Tibial nerve (tissue), 4 donors: Measurements from ENCODE around the gene AAK1.

Source experiments
- EP300 ChIP-seq, 2 donors: sonication (generic); formaldehyde crosslinking; IDR thresholded peaks; one replicate each; pipeline ENCODE4 v1.6.1; 2017; ENCODE audit warnings: antibody characterized with exemption in 2 of 2, mild to moderate bottlenecking in 1 of 2
- POLR2A ChIP-seq, 2 donors: fragments of 450-650 bp; IDR thresholded peaks; one replicate each; pipeline ENCODE4 v1.6.1; 2017; ENCODE audit warnings: antibody characterized with exemption in 2 of 2, mild to moderate bottlenecking in 2 of 2, moderate library complexity in 2 of 2
- TF ChIP-seq, protein P1 (sequence below), 5 experiments: fragments of 200-600 bp in 3 of 5; fragments of 450-650 bp in 2 of 5; sonication (generic) in 3 of 5; IDR thresholded peaks; one replicate each; pipeline ENCODE4 v1.5.1; 2016 to 2019; ENCODE audit warnings: antibody characterized with exemption in 5 of 5, mild to moderate bottlenecking in 3 of 5, moderate library complexity in 2 of 5

DNA sequence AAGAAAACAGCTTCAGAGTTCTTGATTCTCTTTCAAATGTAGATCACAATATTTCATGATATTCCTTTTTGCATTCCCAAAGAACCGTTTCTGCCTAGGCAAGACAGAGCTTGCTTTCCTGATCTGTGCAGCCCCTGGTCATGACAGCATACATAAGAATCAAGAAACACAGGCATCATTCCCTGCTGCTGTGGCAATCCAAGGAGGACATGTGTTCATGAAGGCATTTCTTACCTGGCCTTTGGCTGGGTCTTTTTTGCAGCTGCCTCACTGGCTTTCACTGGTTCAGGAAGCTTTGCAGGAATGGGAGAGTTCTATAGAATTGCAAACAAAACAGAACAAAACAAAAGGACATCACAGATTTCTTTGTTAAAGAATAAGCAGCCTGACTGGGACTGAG lies 118.7 kb downstream of the AAK1 start:
- TF ChIP-seq, protein P1, sequence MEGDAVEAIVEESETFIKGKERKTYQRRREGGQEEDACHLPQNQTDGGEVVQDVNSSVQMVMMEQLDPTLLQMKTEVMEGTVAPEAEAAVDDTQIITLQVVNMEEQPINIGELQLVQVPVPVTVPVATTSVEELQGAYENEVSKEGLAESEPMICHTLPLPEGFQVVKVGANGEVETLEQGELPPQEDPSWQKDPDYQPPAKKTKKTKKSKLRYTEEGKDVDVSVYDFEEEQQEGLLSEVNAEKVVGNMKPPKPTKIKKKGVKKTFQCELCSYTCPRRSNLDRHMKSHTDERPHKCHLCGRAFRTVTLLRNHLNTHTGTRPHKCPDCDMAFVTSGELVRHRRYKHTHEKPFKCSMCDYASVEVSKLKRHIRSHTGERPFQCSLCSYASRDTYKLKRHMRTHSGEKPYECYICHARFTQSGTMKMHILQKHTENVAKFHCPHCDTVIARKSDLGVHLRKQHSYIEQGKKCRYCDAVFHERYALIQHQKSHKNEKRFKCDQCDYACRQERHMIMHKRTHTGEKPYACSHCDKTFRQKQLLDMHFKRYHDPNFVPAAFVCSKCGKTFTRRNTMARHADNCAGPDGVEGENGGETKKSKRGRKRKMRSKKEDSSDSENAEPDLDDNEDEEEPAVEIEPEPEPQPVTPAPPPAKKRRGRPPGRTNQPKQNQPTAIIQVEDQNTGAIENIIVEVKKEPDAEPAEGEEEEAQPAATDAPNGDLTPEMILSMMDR (IDR thresholded peaks at IDR 0.05) = no peak
- no peak for TF ChIP-seq POLR2A (IDR thresholded peaks at IDR 0.05)
- no peak for TF ChIP-seq EP300 (IDR thresholded peaks at IDR 0.05)
